ENCODE results near the gene AUTS2. TPM values are rescaled to one million over a fixed set of nuclear protein-coding genes. Genes with fewer than 3 reads are reported as not detected.

The AUTS2 gene
- total and polyA plus RNA-seq, 2 donors (not counting 1 experiment from before 2014, with no cell fraction given): 0.60 to 9.1 TPM

DNA sequence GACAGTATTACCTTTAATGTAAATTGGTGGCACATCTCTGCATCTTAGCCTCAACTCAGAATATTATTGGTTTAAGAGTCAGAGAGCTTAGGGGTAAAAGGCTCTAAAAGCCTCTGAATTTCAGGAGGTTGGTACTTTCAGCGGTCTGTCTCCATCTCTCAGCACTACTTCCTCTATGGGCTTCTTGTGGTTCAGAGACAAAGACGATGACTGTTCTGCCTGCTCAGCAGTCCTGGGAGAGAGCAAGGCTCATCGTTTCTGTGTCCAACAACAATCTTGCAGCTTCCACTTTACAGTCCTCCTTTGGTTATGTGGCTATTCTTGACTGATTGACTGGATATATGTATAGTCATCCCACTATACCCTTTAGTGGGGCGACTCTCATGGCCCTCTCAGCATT lies 394.7 kb downstream of the AUTS2 start:
- H3K4me2 ChIP-seq (ENCODE audit: extremely low read depth, insufficient read depth, low read length): no peak overlapping the region

DNA sequence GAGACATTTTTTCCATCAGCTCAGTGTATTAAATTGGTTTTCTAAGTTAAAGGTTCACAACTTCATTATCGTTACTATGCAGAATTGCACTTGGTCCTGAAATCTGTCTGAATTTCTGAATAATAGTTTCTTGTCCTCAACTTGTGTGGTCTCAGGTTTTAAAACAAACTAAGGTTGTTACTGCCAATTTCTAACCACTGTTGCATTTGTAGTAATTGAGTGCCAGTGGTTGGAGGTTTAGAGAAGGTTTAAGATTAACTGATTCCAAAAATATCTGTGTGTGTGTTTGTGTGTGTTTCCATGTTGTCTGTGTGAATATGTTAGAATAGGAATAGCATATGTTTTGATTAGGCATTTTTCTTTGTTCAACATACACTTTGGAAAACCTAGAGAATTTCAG lies 395.9 kb downstream of the AUTS2 start:
- Histone ChIP-seq H3K27me3 (ENCODE audit: control insufficient read depth, insufficient read depth, low read length) (no peaks in the 10 kb centered on the region), H4K20me1 (ENCODE audit: control insufficient read depth, extremely low read depth, insufficient read depth, low read length) (no peaks in the 10 kb centered on the region), H3K4me1 (ENCODE audit: control insufficient read depth, extremely low read depth, insufficient read depth, low read length) (no peaks in the 10 kb centered on the region), H3K9me3 (ENCODE audit: control insufficient read depth, insufficient read depth, low read depth, low read length) (no peaks in the 10 kb centered on the region), H3K36me3 (ENCODE audit: control insufficient read depth, insufficient read depth, low read length) (no peaks in the 10 kb centered on the region), H2AFZ (ENCODE audit: low read length) (no peak overlapping the region), H3K4me3 (replicated peaks in 1 of 4; ENCODE audit: control extremely low read depth in 1 of 4, insufficient read depth in 1 of 4, low read depth in 3 of 4, low read length in 4 of 4) (no peak overlapping the region), H3K4me2 (ENCODE audit: extremely low read depth, insufficient read depth, low read length) (no peak overlapping the region), H3K79me2 (ENCODE audit: control insufficient read depth, insufficient read depth, low read length) (no peaks in the 10 kb centered on the region), H3K9ac (ENCODE audit: insufficient read depth, low read length) (no peak overlapping the region), H3K27ac (ENCODE audit: insufficient read depth, low read length) (no peak overlapping the region)
- TF ChIP-seq EZH2 (IDR thresholded peaks at IDR 0.05; ENCODE audit: low read length, missing control alignments): no peak
- TF ChIP-seq, protein P1, sequence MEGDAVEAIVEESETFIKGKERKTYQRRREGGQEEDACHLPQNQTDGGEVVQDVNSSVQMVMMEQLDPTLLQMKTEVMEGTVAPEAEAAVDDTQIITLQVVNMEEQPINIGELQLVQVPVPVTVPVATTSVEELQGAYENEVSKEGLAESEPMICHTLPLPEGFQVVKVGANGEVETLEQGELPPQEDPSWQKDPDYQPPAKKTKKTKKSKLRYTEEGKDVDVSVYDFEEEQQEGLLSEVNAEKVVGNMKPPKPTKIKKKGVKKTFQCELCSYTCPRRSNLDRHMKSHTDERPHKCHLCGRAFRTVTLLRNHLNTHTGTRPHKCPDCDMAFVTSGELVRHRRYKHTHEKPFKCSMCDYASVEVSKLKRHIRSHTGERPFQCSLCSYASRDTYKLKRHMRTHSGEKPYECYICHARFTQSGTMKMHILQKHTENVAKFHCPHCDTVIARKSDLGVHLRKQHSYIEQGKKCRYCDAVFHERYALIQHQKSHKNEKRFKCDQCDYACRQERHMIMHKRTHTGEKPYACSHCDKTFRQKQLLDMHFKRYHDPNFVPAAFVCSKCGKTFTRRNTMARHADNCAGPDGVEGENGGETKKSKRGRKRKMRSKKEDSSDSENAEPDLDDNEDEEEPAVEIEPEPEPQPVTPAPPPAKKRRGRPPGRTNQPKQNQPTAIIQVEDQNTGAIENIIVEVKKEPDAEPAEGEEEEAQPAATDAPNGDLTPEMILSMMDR (conservative IDR thresholded peaks at IDR 0.05 in 1 of 2, IDR thresholded peaks at IDR 0.05 in 1 of 2; ENCODE audit: low read depth in 1 of 2, low read length in 2 of 2): no peak
- peak in 1 of 2 donors; percentile 24 for DNase-seq (ENCODE audit: low read depth in 2 of 2)

More for the DNA sequence above, 394.7 kb downstream of the AUTS2 start:
- H3K4me3 ChIP-seq (replicated peaks in 1 of 4; ENCODE audit: control extremely low read depth in 1 of 4, insufficient read depth in 1 of 4, low read depth in 3 of 4, low read length in 4 of 4): no peak overlapping the region
- no peaks in the 10 kb centered on the region for H3K36me3 ChIP-seq (ENCODE audit: control insufficient read depth, insufficient read depth, low read length)
- no peak overlapping the region for H3K9ac ChIP-seq (ENCODE audit: insufficient read depth, low read length)
- H3K4me1 ChIP-seq (ENCODE audit: control insufficient read depth, extremely low read depth, insufficient read depth, low read length): no peaks in the 10 kb centered on the region
- TF ChIP-seq, protein P1 (conservative IDR thresholded peaks at IDR 0.05 in 1 of 2, IDR thresholded peaks at IDR 0.05 in 1 of 2; ENCODE audit: low read depth in 1 of 2, low read length in 2 of 2): no peak
- no peak for TF ChIP-seq EZH2 (IDR thresholded peaks at IDR 0.05; ENCODE audit: low read length, missing control alignments)
- no peak for DNase-seq (ENCODE audit: low read depth in 2 of 2)
- no peaks in the 10 kb centered on the region for H4K20me1 ChIP-seq (ENCODE audit: control insufficient read depth, extremely low read depth, insufficient read depth, low read length)
- H3K27ac ChIP-seq (ENCODE audit: insufficient read depth, low read length): no peak overlapping the region
- no peaks in the 10 kb centered on the region for H3K27me3 ChIP-seq (ENCODE audit: control insufficient read depth, insufficient read depth, low read length)
- H3K9me3 ChIP-seq (ENCODE audit: control insufficient read depth, insufficient read depth, low read depth, low read length): no peaks in the 10 kb centered on the region
- no peaks in the 10 kb centered on the region for H3K79me2 ChIP-seq (ENCODE audit: control insufficient read depth, insufficient read depth, low read length)
- no peak overlapping the region for H2AFZ ChIP-seq (ENCODE audit: low read length)

DNA sequence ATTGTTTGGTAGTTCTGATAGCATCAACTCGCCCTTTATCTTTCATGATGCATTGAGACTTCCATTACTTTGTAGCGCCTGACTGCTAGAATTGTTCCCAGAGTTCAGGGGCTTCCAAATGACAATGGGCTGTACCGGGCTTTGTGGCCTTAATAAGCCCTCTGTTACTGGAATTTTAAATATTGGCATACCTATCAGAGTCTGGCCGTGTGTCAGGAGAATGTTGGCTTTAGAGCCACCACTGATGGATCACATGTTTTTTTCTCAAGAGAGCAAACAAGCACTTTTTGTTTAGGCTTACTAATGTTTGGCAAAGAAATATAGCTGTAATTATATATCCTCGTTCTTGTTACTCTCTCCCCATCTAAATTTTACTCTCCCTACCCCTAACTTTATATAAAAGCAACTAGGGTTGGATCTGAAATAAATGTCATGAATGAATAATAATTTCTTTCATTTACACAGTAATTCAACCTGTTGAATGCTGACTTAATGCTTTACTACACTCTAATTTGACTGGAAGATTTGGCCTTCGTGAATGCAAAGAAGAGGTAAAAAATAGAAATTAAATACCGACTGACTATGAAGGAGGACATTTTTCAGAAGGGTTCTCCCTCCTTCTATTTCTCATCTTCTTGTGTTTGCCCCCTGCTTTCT lies 396.7 kb downstream of the AUTS2 start:
- no peaks in the 10 kb centered on the region for H3K4me1 ChIP-seq (ENCODE audit: control insufficient read depth, extremely low read depth, insufficient read depth, low read length)
- H3K9me3 ChIP-seq (ENCODE audit: control insufficient read depth, insufficient read depth, low read depth, low read length): no peaks in the 10 kb centered on the region
- DNase-seq (ENCODE audit: low read depth in 2 of 2): no peak
- no peaks in the 10 kb centered on the region for H4K20me1 ChIP-seq (ENCODE audit: control insufficient read depth, extremely low read depth, insufficient read depth, low read length)
- no peaks in the 10 kb centered on the region for H3K27me3 ChIP-seq (ENCODE audit: control insufficient read depth, insufficient read depth, low read length)
- H3K36me3 ChIP-seq (ENCODE audit: control insufficient read depth, insufficient read depth, low read length): no peaks in the 10 kb centered on the region
- no peak overlapping the region for H3K4me3 ChIP-seq (replicated peaks in 1 of 4; ENCODE audit: control extremely low read depth in 1 of 4, insufficient read depth in 1 of 4, low read depth in 3 of 4, low read length in 4 of 4)
- no peak overlapping the region for H3K4me2 ChIP-seq (ENCODE audit: extremely low read depth, insufficient read depth, low read length)
- no peaks in the 10 kb centered on the region for H3K79me2 ChIP-seq (ENCODE audit: control insufficient read depth, insufficient read depth, low read length)
- H3K9ac ChIP-seq (ENCODE audit: insufficient read depth, low read length): no peak overlapping the region
- H3K27ac ChIP-seq (ENCODE audit: insufficient read depth, low read length): no peak overlapping the region
- TF ChIP-seq EZH2 (IDR thresholded peaks at IDR 0.05; ENCODE audit: low read length, missing control alignments): no peak
- TF ChIP-seq, protein P1 (conservative IDR thresholded peaks at IDR 0.05 in 1 of 2, IDR thresholded peaks at IDR 0.05 in 1 of 2; ENCODE audit: low read depth in 1 of 2, low read length in 2 of 2): no peak
- H2AFZ ChIP-seq (ENCODE audit: low read length): no peak overlapping the region
